Stimulated activated CD4-positive, alpha-beta T cell treated with anti-CD3 and anti-CD28 coated beads, Interleukin-1b, Interleukin-23, amount 100 ng/mL, for 48 hours (primary cell): ENCODE data around the gene GPR37.

ENCODE experiments used
- DNase-seq: peaks from one replicate; pipeline ENCODE4 v3.0.0-alpha.2; 2020

The GPR37 gene

GRCh38 chr7:124779194-124779593, 13.6 kb upstream of the GPR37 start:
- no peak for DNase-seq

GRCh38 chr7:124777268-124777667, 11.7 kb upstream of the GPR37 start:
- DNase-seq, result no peak

- no peak for DNase-seq
These were observed 10.6 kb upstream of the GPR37 start for GRCh38 chr7:124776153-124776552.

GRCh38 chr7:124775422-124775821, 9.8 kb upstream of the GPR37 start:
- DNase-seq, result no peak

GRCh38 chr7:124773938-124774337, 8.3 kb upstream of the GPR37 start:
- DNase-seq, result no peak

- DNase-seq, result no peak
These were observed 7.7 kb upstream of the GPR37 start for GRCh38 chr7:124773339-124773738.

GRCh38 chr7:124769136-124769535, 3.5 kb upstream of the GPR37 start:
- DNase-seq, result no peak

GRCh38 chr7:124768525-124768924, 2.9 kb upstream of the GPR37 start:
- no peak for DNase-seq

- peak; percentile 15 for DNase-seq
These were observed 668 bp downstream of the GPR37 start for GRCh38 chr7:124764847-124765400.

- DNase-seq, result no peak
These were observed 1.3 kb downstream of the GPR37 start for GRCh38 chr7:124764051-124764846.

- DNase-seq, result no peak
These were observed 2.9 kb downstream of the GPR37 start for GRCh38 chr7:124762611-124763143.

GRCh38 chr7:124761164-124761715, 4.4 kb downstream of the GPR37 start:
- no peak for DNase-seq

- no peak for DNase-seq
These were observed 7.3 kb downstream of the GPR37 start for GRCh38 chr7:124758327-124758726.

GRCh38 chr7:124754576-124755268, 10.9 kb downstream of the GPR37 start:
- DNase-seq, result no peak

GRCh38 chr7:124752310-124752709, 13.3 kb downstream of the GPR37 start:
- DNase-seq, result no peak

GRCh38 chr7:124751027-124751426, 14.6 kb downstream of the GPR37 start:
- no peak for DNase-seq

GRCh38 chr7:124747072-124747471, 18.5 kb downstream of the GPR37 start:
- no peak for DNase-seq

GRCh38 chr7:124738639-124739038, 27.0 kb downstream of the GPR37 start:
- no peak for DNase-seq

GRCh38 chr7:124737760-124738300, 27.8 kb downstream of the GPR37 start:
- no peak for DNase-seq

GRCh38 chr7:124728610-124729009, 37.0 kb downstream of the GPR37 start:
- no peak for DNase-seq

GRCh38 chr7:124724507-124725192, 40.9 kb downstream of the GPR37 start:
- DNase-seq, result no peak

GRCh38 chr7:124724079-124724478, 41.5 kb downstream of the GPR37 start:
- DNase-seq, result no peak

GRCh38 chr7:124723012-124723411, 42.6 kb downstream of the GPR37 start:
- DNase-seq, result no peak
